ENCODE results near the gene NBEAL2. TPM values are rescaled to one million over a fixed set of nuclear protein-coding genes. Genes with fewer than 3 reads are reported as not detected.
"Not testable (repeated sequence)": the region's sequence is repeated elsewhere in the genome, so short reads cannot be mapped to it uniquely, and the experiment has no call there.

Gene NBEAL2
- total RNA-seq, 1 donor, result 4.3 TPM

DNA sequence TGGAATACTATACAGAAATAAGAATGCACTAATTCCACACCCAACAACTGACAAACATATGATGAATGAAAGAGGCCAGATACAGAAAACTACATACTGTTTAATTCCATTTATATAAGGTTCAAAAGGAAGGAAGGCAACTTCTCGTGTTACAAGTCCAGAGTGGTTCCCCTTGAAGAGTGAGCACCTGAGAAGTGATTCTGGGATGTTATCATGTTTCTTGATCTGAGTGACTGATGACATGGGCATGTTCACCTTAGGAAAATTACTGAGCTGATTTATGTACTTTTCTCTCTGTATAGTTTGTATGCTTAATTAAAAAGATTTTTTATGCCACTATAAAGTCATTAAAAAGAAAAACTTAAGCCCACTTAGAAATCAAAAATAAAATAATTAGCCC lies 16.5 kb upstream of the NBEAL2 start:
- no peak overlapping the region for H3K27ac ChIP-seq (ENCODE audit: low read depth, low read length)
- peaks cover 11% of the 10 kb centered on the region for H3K36me3 ChIP-seq (ENCODE audit: insufficient read depth, low read length)
- peaks cover 77% of the 10 kb centered on the region for H4K20me1 ChIP-seq (ENCODE audit: insufficient read depth, low read length)
- no peaks in the 10 kb centered on the region for H3K27me3 ChIP-seq (ENCODE audit: insufficient read depth, low read length)
- no peak overlapping the region for H2AFZ ChIP-seq (ENCODE audit: low read length)
- H3K9me3 ChIP-seq (ENCODE audit: low read depth, low read length), result no peaks in the 10 kb centered on the region
- peaks cover 83% of the 10 kb centered on the region for H3K79me2 ChIP-seq (ENCODE audit: insufficient read depth, low read length)
- peaks cover 9% of the 10 kb centered on the region for H3K4me1 ChIP-seq (ENCODE audit: insufficient read depth, low read length)
- DNase-seq (ENCODE audit: insufficient read length, low spot score, missing footprints), result no peak
- H3K4me3 ChIP-seq (ENCODE audit: insufficient read depth, low read length), result no peak overlapping the region
- H3K4me2 ChIP-seq (ENCODE audit: insufficient read depth, low read length), result no peak overlapping the region
- TF ChIP-seq, protein P1, sequence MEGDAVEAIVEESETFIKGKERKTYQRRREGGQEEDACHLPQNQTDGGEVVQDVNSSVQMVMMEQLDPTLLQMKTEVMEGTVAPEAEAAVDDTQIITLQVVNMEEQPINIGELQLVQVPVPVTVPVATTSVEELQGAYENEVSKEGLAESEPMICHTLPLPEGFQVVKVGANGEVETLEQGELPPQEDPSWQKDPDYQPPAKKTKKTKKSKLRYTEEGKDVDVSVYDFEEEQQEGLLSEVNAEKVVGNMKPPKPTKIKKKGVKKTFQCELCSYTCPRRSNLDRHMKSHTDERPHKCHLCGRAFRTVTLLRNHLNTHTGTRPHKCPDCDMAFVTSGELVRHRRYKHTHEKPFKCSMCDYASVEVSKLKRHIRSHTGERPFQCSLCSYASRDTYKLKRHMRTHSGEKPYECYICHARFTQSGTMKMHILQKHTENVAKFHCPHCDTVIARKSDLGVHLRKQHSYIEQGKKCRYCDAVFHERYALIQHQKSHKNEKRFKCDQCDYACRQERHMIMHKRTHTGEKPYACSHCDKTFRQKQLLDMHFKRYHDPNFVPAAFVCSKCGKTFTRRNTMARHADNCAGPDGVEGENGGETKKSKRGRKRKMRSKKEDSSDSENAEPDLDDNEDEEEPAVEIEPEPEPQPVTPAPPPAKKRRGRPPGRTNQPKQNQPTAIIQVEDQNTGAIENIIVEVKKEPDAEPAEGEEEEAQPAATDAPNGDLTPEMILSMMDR (IDR thresholded peaks at IDR 0.05; ENCODE audit: extremely low read depth, low read depth, low read length), result no peak

DNA sequence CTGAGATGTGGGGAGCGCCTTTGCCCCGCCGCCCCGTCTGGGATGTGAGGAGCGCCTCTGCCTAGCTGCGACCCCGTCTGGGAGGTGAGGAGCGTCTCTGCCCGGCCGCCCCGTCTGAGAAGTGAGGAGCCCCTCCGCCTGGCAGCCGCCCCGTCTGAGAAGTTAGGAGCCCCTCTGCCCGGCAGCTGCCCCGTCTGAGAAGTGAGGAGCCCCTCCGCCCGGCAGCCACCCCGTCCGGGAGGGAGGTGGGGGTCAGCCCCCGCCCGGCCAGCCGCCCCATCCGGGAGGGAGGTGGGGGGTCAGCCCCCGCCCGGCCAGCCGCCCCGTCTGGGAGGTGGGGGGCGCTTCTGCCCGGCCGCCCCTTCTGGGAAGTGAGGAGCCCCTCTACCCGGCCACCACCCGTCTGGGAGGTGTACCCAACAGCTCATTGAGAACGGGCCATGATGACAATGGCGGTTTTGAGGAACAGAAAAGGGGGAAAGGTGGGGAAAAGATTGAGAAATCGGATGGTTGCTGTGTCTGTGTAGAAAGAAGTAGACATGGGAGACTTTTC lies 15.4 kb upstream of the NBEAL2 start:
- H3K9me3 ChIP-seq (ENCODE audit: low read depth, low read length); H3K27ac ChIP-seq (ENCODE audit: low read depth, low read length); H3K4me3 ChIP-seq (ENCODE audit: insufficient read depth, low read length); H3K4me1 ChIP-seq (ENCODE audit: insufficient read depth, low read length); H3K27me3 ChIP-seq (ENCODE audit: insufficient read depth, low read length); H3K4me2 ChIP-seq (ENCODE audit: insufficient read depth, low read length); DNase-seq (ENCODE audit: insufficient read length, low spot score, missing footprints); H2AFZ ChIP-seq (ENCODE audit: low read length): not testable (repeated sequence)
- peaks cover 11% of the 10 kb centered on the region for H3K36me3 ChIP-seq (ENCODE audit: insufficient read depth, low read length)
- peaks cover 77% of the 10 kb centered on the region for H4K20me1 ChIP-seq (ENCODE audit: insufficient read depth, low read length)
- peaks cover 83% of the 10 kb centered on the region for H3K79me2 ChIP-seq (ENCODE audit: insufficient read depth, low read length)

DNA sequence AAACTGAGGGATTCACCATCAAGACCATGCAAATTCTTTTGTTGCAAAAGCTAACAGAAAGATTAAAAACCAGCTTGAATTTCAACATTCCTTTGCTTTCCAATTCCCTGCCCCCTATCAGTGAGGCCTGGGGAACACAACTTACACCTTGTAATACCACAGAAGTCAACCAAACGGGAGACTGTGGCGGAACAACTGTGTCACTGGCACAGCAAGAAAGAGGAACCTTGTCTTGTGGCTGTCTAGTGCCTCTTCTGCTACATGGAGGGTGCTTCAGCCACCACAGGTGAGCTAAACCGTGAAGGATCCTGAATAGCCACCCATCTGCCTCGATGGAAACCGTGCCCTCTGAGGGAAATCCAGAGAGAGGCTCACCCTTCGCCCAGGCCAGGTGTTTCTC lies 14.3 kb upstream of the NBEAL2 start:
- H3K36me3 ChIP-seq (ENCODE audit: insufficient read depth, low read length), result peaks cover 7% of the 10 kb centered on the region
- TF ChIP-seq, protein P1 (IDR thresholded peaks at IDR 0.05; ENCODE audit: extremely low read depth, low read depth, low read length), result no peak
- H2AFZ ChIP-seq (ENCODE audit: low read length), result no peak overlapping the region
- H3K4me3 ChIP-seq (ENCODE audit: insufficient read depth, low read length), result no peak overlapping the region
- DNase-seq (ENCODE audit: insufficient read length, low spot score, missing footprints), result no peak
- H3K27ac ChIP-seq (ENCODE audit: low read depth, low read length), result no peak overlapping the region
- H3K4me2 ChIP-seq (ENCODE audit: insufficient read depth, low read length), result no peak overlapping the region
- H3K27me3 ChIP-seq (ENCODE audit: insufficient read depth, low read length), result no peaks in the 10 kb centered on the region
- H3K4me1 ChIP-seq (ENCODE audit: insufficient read depth, low read length), result peaks cover 4% of the 10 kb centered on the region
- H4K20me1 ChIP-seq (ENCODE audit: insufficient read depth, low read length), result peaks cover 76% of the 10 kb centered on the region
- no peaks in the 10 kb centered on the region for H3K9me3 ChIP-seq (ENCODE audit: low read depth, low read length)
- H3K79me2 ChIP-seq (ENCODE audit: insufficient read depth, low read length), result peaks cover 82% of the 10 kb centered on the region

DNA sequence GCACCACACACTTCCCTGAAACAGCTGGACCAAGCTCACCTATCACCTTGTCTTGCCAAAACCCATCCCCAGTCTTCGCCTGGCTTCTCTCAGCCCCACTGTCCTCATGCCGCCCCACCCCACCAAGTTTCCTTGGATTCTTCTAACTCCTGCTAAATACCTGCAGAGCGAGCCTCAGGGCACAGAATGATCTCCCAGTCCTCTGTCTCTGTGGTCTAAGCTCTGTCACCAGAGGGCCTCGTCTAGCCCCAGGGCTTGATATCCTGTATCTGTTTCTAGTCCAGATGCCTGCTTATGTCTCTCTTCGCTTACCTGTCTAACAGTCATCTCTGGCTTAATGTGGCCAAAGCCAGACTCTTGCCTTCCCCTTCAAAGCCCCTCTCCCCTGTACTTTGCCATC lies 12.7 kb upstream of the NBEAL2 start:
- Histone ChIP-seq H3K79me2 (ENCODE audit: insufficient read depth, low read length) (peaks cover 82% of the 10 kb centered on the region), H4K20me1 (ENCODE audit: insufficient read depth, low read length) (peaks cover 77% of the 10 kb centered on the region), H3K27me3 (ENCODE audit: insufficient read depth, low read length) (no peaks in the 10 kb centered on the region), H3K4me1 (ENCODE audit: insufficient read depth, low read length) (peaks cover 9% of the 10 kb centered on the region), H3K4me3 (ENCODE audit: insufficient read depth, low read length) (no peak overlapping the region), H3K4me2 (ENCODE audit: insufficient read depth, low read length) (no peak overlapping the region), H3K9me3 (ENCODE audit: low read depth, low read length) (no peaks in the 10 kb centered on the region), H3K36me3 (ENCODE audit: insufficient read depth, low read length) (peaks cover 7% of the 10 kb centered on the region), H3K27ac (ENCODE audit: low read depth, low read length) (no peak overlapping the region), H2AFZ (ENCODE audit: low read length) (no peak overlapping the region)
- TF ChIP-seq, protein P1 (IDR thresholded peaks at IDR 0.05; ENCODE audit: extremely low read depth, low read depth, low read length), result no peak
- no peak for DNase-seq (ENCODE audit: insufficient read length, low spot score, missing footprints)
